Esophagus (tissue), 2 donors: ENCODE results near the gene MAP1LC3B2. TPM values are rescaled to one million over a fixed set of nuclear protein-coding genes. Genes with fewer than 3 reads are reported as not detected.

Experiments
- H3K27ac ChIP-seq, 2 donors: one replicate each; pipeline ENCODE4 v1.5.1; 2013; ENCODE audit warnings: low read depth in 2 of 2, mild to moderate bottlenecking in 2 of 2, inconsistent platforms in 1 of 2, low read length in 1 of 2, moderate library complexity in 1 of 2
- H3K27me3 ChIP-seq, 2 donors: one replicate each; pipeline ENCODE4 v1.6.1; 2013; ENCODE audit warnings: low read length in 2 of 2, control low read depth in 1 of 2, mild to moderate bottlenecking in 1 of 2; ENCODE audit not compliant: insufficient read depth in 2 of 2, control insufficient read depth in 1 of 2
- H3K36me3 ChIP-seq, 2 donors: one replicate each; pipeline ENCODE4 v1.6.1; 2013; ENCODE audit warnings: low read length in 1 of 2; ENCODE audit not compliant: control insufficient read depth in 2 of 2, insufficient read depth in 2 of 2
- H3K4me1 ChIP-seq, 2 donors: one replicate each; pipeline ENCODE4 v1.6.1; 2013; ENCODE audit warnings: low read length in 1 of 2; ENCODE audit not compliant: control insufficient read depth in 2 of 2, insufficient read depth in 2 of 2
- H3K4me3 ChIP-seq, 2 donors: one replicate each; pipeline ENCODE4 v1.5.1; 2013; ENCODE audit warnings: low read length in 2 of 2, mild to moderate bottlenecking in 2 of 2, low read depth in 1 of 2, moderate library complexity in 1 of 2
- H3K9me3 ChIP-seq, 2 donors: one replicate each; pipeline ENCODE4 v1.6.1; 2013; ENCODE audit warnings: mild to moderate bottlenecking in 2 of 2, low read depth in 1 of 2, low read length in 1 of 2, moderate library complexity in 1 of 2; ENCODE audit not compliant: control insufficient read depth in 2 of 2, insufficient read depth in 1 of 2
- WGBS, 2 donors: extraction: QIAGEN DNeasy Blood & Tissue Kit; methylation state at CpG; one replicate each; pipeline ENCODE4 v1.1.7; 2013; 5-methylcytosine and 5-hydroxymethylcytosine counted together
- polyA plus RNA-seq, 2 donors: library from polyadenylated mRNA; stranded (reverse); fragments of 200-250 nt; gene quantifications; one replicate each; pipeline ENCODE4 v1.2.3, GENCODE V29; 2013
- donor health status: healthy with polysubstance abuse.
- donor health status: Bipolar disorder and iron deficiency.

The MAP1LC3B2 gene
- polyA plus RNA-seq, 2 donors: 1.0 to 1.9 TPM

- WGBS, 2 donors: 71 to 76% methylated on average over 22 of the region's 22 CpGs
- no peak overlapping the region for H3K4me3 ChIP-seq
Measured at GRCh38 chr12:116598311-116599284, 39.4 kb downstream of the MAP1LC3B2 start.

GRCh38 chr12:116599285-116600136 is 40.3 kb downstream of the MAP1LC3B2 start:
- Histone ChIP-seq H3K9me3 (peaks cover 0 to 2% of the 10 kb centered on the region in 2 donors), H3K4me3 (peak overlapping the region; percentile 23 to 33), H3K4me1 (peaks cover 0 to 4% of the 10 kb centered on the region in 2 donors), H3K27me3 (no peaks in the 10 kb centered on the region), H3K27ac (peak overlapping the region; percentile 53 to 55), H3K36me3 (no peaks in the 10 kb centered on the region)
- WGBS, 2 donors: 12 to 18% methylated on average over 29 to 30 of the region's 30 CpGs

More at GRCh38 chr12:116598311-116599284, 39.4 kb downstream of the MAP1LC3B2 start:
- H3K36me3 ChIP-seq: no peaks in the 10 kb centered on the region
- H3K27me3 ChIP-seq: no peaks in the 10 kb centered on the region
- peak overlapping the region; percentile 55 to 80 for H3K27ac ChIP-seq
- H3K4me1 ChIP-seq: peaks cover 0 to 4% of the 10 kb centered on the region in 2 donors
- peaks cover 0 to 2% of the 10 kb centered on the region in 2 donors for H3K9me3 ChIP-seq

GRCh38 chr12:116600959-116601918 is 42.1 kb downstream of the MAP1LC3B2 start:
- Histone ChIP-seq H3K27ac (peak overlapping the region in 1 of 2 donors; percentile 15), H3K36me3 (no peaks in the 10 kb centered on the region), H3K4me3 (no peak overlapping the region), H3K9me3 (no peaks in the 10 kb centered on the region), H3K4me1 (peaks cover 0 to 4% of the 10 kb centered on the region in 2 donors), H3K27me3 (no peaks in the 10 kb centered on the region)
- WGBS, 2 donors: 80 to 85% methylated on average over 5 of the region's 5 CpGs

- Histone ChIP-seq H3K4me3 (no peak overlapping the region), H3K27ac (peak overlapping the region in 1 of 2 donors; percentile 15), H3K27me3 (no peaks in the 10 kb centered on the region), H3K4me1 (peaks cover 0 to 4% of the 10 kb centered on the region in 2 donors), H3K36me3 (no peaks in the 10 kb centered on the region), H3K9me3 (no peaks in the 10 kb centered on the region)
- WGBS, 2 donors: 76 to 77% methylated on average over 7 of the region's 7 CpGs
Measured at GRCh38 chr12:116601933-116602810, 43.0 kb downstream of the MAP1LC3B2 start.

- Histone ChIP-seq H3K27ac (no peak overlapping the region), H3K27me3 (no peaks in the 10 kb centered on the region), H3K4me1 (peaks cover 0 to 4% of the 10 kb centered on the region in 2 donors), H3K36me3 (no peaks in the 10 kb centered on the region), H3K9me3 (no peaks in the 10 kb centered on the region), H3K4me3 (no peak overlapping the region)
- 69 to 77% methylated on average over 15 of the region's 15 CpGs for WGBS, 2 donors
Measured at GRCh38 chr12:116603546-116604177, 44.5 kb downstream of the MAP1LC3B2 start.

- Histone ChIP-seq H3K27me3 (no peaks in the 10 kb centered on the region), H3K4me3 (no peak overlapping the region), H3K36me3 (no peaks in the 10 kb centered on the region), H3K27ac (no peak overlapping the region), H3K9me3 (no peaks in the 10 kb centered on the region), H3K4me1 (peaks cover 0 to 4% of the 10 kb centered on the region in 2 donors)
- 57 to 64% methylated on average over 13 of the region's 13 CpGs for WGBS, 2 donors
Measured at GRCh38 chr12:116604178-116604895, 45.2 kb downstream of the MAP1LC3B2 start.

- no peaks in the 10 kb centered on the region for H3K9me3 ChIP-seq
- 69 to 78% methylated on average over 22 of the region's 22 CpGs for WGBS, 2 donors
- H3K27me3 ChIP-seq: no peaks in the 10 kb centered on the region
- no peaks in the 10 kb centered on the region for H3K36me3 ChIP-seq
- no peak overlapping the region for H3K27ac ChIP-seq
- H3K4me1 ChIP-seq: peaks cover 0 to 4% of the 10 kb centered on the region in 2 donors
- H3K4me3 ChIP-seq: no peak overlapping the region
Measured at GRCh38 chr12:116604951-116605641, 45.9 kb downstream of the MAP1LC3B2 start.
